IMR-90 (cell line): ENCODE measurements around the gene SERF2. TPM values are rescaled to one million over a fixed set of nuclear protein-coding genes. Genes with fewer than 3 reads are reported as not detected.
A peak's percentile ranks its signal among the peaks of the same experiment; 100 is the strongest.

Source experiments
- ATAC-seq: fragments of 200-7000 bp; cut with Tn5 transposase; 2 replicates; pipeline ENCODE4 v1.9.1; 2020; ENCODE audit warnings: low read depth, mild to moderate bottlenecking, moderate library complexity
- BruUV-seq: library from RNA; stranded (reverse); fragments of 400-500 nt; replicated peaks from 2 replicates; lab custom pipeline; 2021; lab: Mats Ljungman, UMichigan
- CTCF ChIA-PET: fragments of 300-600 bp; formaldehyde crosslinking; extraction: SDS; loops from one replicate; lab custom pipeline; 2021; ENCODE audit warnings: antibody characterized with exemption; lab: Yijun Ruan, JAX
- POLR2A ChIA-PET: fragments of 300-600 bp; sonication (Branson Sonifier 250); formaldehyde crosslinking; loops from one replicate; lab custom pipeline; 2022; ENCODE audit warnings: antibody characterized with exemption; ENCODE audit not compliant: unreplicated experiment; lab: Charles Lee
- DNase-seq: peaks from one replicate; pipeline ENCODE4 v3.0.0; 2013
- H2AFZ ChIP-seq: replicated peaks from 2 replicates; pipeline ENCODE3; 2013; ENCODE audit warnings: low read length, mild to moderate bottlenecking; ENCODE audit not compliant: poor library complexity
- H2AK5ac ChIP-seq: 2 replicates; pipeline ENCODE4 v1.6.1; 2013; ENCODE audit warnings: low read depth, low read length, inconsistent platforms
- H2AK9ac ChIP-seq: replicated peaks from 2 replicates; pipeline ENCODE3; 2013; ENCODE audit warnings: mild to moderate bottlenecking, low read depth, low read length, moderate library complexity; ENCODE audit not compliant: poor library complexity
- H2BK120ac ChIP-seq: 2 replicates; pipeline ENCODE4 v1.6.1; 2013; ENCODE audit warnings: low read depth, low read length, inconsistent platforms
- H2BK15ac ChIP-seq: 3 replicates; pipeline ENCODE4 v1.6.1; 2013; ENCODE audit warnings: low read depth, low read length, inconsistent platforms
- H2BK20ac ChIP-seq: 2 replicates; pipeline ENCODE4 v1.6.1; 2013; ENCODE audit warnings: low read depth, mild to moderate bottlenecking, inconsistent platforms, low read length, moderate library complexity
- H2BK5ac ChIP-seq: 2 replicates; pipeline ENCODE4 v1.6.1; 2013; ENCODE audit warnings: mild to moderate bottlenecking, low read depth, low read length, inconsistent platforms; ENCODE audit not compliant: poor library complexity, severe bottlenecking
- H3K14ac ChIP-seq: replicated peaks from 2 replicates; pipeline ENCODE4 v1.6.1; 2013; ENCODE audit warnings: low read depth, low read length, inconsistent platforms
- H3K18ac ChIP-seq: 2 replicates; pipeline ENCODE4 v1.6.1; 2013; ENCODE audit warnings: low read depth, low read length, control low read depth
- H3K23ac ChIP-seq: 2 replicates; pipeline ENCODE4 v1.6.1; 2013; ENCODE audit warnings: low read depth, low read length, inconsistent platforms
- H3K27ac ChIP-seq: 2 replicates; pipeline ENCODE4 v1.5.1; 2013; ENCODE audit warnings: mild to moderate bottlenecking, control low read depth, low read length; ENCODE audit not compliant: insufficient read depth
- H3K27me3 ChIP-seq: 2 replicates; pipeline ENCODE4 v1.6.1; 2013; ENCODE audit warnings: low read length; ENCODE audit not compliant: control insufficient read depth, insufficient read depth
- H3K36me3 ChIP-seq: 2 replicates; pipeline ENCODE4 v1.6.1; 2013; ENCODE audit warnings: low read length, mixed read lengths; ENCODE audit not compliant: control insufficient read depth, insufficient read depth
- H3K4ac ChIP-seq: 2 replicates; pipeline ENCODE4 v1.6.1; 2013; ENCODE audit warnings: low read depth, low read length, inconsistent platforms
- H3K4me1 ChIP-seq: 2 replicates; pipeline ENCODE4 v1.6.1; 2013; ENCODE audit warnings: low read length, mixed read lengths; ENCODE audit not compliant: control insufficient read depth, insufficient read depth
- H3K4me2 ChIP-seq: 2 replicates; pipeline ENCODE4 v1.6.1; 2013; ENCODE audit warnings: low read depth, mild to moderate bottlenecking, control low read depth, low read length, moderate library complexity
- H3K4me3 ChIP-seq: 2 replicates; pipeline ENCODE4 v1.5.1; 2013; ENCODE audit warnings: low read depth, mild to moderate bottlenecking, control low read depth, low read length, moderate library complexity; ENCODE audit not compliant: insufficient read depth
- H3K56ac ChIP-seq: 2 replicates; pipeline ENCODE4 v1.6.1; 2013; ENCODE audit warnings: low read length, inconsistent platforms; ENCODE audit not compliant: insufficient read depth; ENCODE audit errors: extremely low read depth
- H3K79me1 ChIP-seq, 2 experiments: 2 replicates each; pipeline ENCODE4 v1.6.1; 2013; ENCODE audit warnings: low read length in 2 of 2, inconsistent platforms in 1 of 2, low read depth in 1 of 2
- H3K9ac ChIP-seq: 2 replicates; pipeline ENCODE4 v1.6.1; 2013; ENCODE audit warnings: low read depth, low read length, control low read depth
- H3K9me1 ChIP-seq: 2 replicates; pipeline ENCODE4 v1.6.1; 2013; ENCODE audit warnings: low read length, inconsistent platforms; ENCODE audit not compliant: insufficient read depth
- H3K9me3 ChIP-seq: 2 replicates; pipeline ENCODE4 v1.6.1; 2013; ENCODE audit warnings: low read length; ENCODE audit not compliant: control insufficient read depth, insufficient read depth
- H4K20me1 ChIP-seq: 2 replicates; pipeline ENCODE4 v1.6.1; 2013; ENCODE audit warnings: low read length, inconsistent platforms; ENCODE audit not compliant: insufficient read depth
- H4K5ac ChIP-seq: 2 replicates; pipeline ENCODE4 v1.6.1; 2013; ENCODE audit warnings: mild to moderate bottlenecking, low read depth, low read length, control low read depth
- H4K8ac ChIP-seq, 2 experiments: 2 replicates each; pipeline ENCODE4 v1.6.1; 2013; ENCODE audit warnings: low read depth in 2 of 2, low read length in 2 of 2, control low read depth in 1 of 2, inconsistent platforms in 1 of 2
- H4K91ac ChIP-seq: 2 replicates; pipeline ENCODE4 v1.6.1; 2013; ENCODE audit warnings: low read depth, low read length, inconsistent platforms; ENCODE audit not compliant: insufficient read depth
- CEBPB ChIP-seq: IDR thresholded peaks from 2 replicates; pipeline ENCODE4 v1.6.1; 2012; ENCODE audit warnings: low read depth, low read length, improper control_type of control experiment
- CHD1 ChIP-seq: IDR thresholded peaks from 2 replicates; pipeline ENCODE4 v1.6.1; 2012; ENCODE audit warnings: low read depth, low read length, improper control_type of control experiment
- FOS ChIP-seq: fragments of 150-350 bp; IDR thresholded peaks from 2 replicates; pipeline ENCODE4 v1.6.1; 2016; ENCODE audit warnings: low read depth, low read length
- MAFK ChIP-seq: IDR thresholded peaks from 2 replicates; pipeline ENCODE4 v1.6.1; 2012; ENCODE audit warnings: low read depth, low read length, improper control_type of control experiment
- MXI1 ChIP-seq: IDR thresholded peaks from 2 replicates; pipeline ENCODE4 v1.6.1; 2012; ENCODE audit warnings: low read depth, mild to moderate bottlenecking, low read length, moderate library complexity, borderline replicate concordance
- NFE2L2 ChIP-seq: fragments of 150-350 bp; IDR thresholded peaks from 2 replicates; pipeline ENCODE4 v1.6.1; 2016; ENCODE audit warnings: low read depth, mild to moderate bottlenecking, low read length
- POLR2A ChIP-seq: IDR thresholded peaks from 2 replicates; pipeline ENCODE4 v1.6.1; 2012; ENCODE audit warnings: mild to moderate bottlenecking, low read depth, low read length
- RAD21 ChIP-seq: IDR thresholded peaks from 2 replicates; pipeline ENCODE4 v1.6.1; 2012; ENCODE audit warnings: low read length, improper control_type of control experiment
- RCOR1 ChIP-seq: IDR thresholded peaks from 2 replicates; pipeline ENCODE4 v1.6.1; 2012; ENCODE audit warnings: mild to moderate bottlenecking, low read length, improper control_type of control experiment; ENCODE audit not compliant: insufficient replicate concordance
- WGBS, 2 experiments: methylation state at CpG; one replicate each; pipeline versions ENCODE4 v1.1.5 to v1.1.7; 2013; ENCODE audit warnings: missing lambda C conversion rate in 2 of 2; ENCODE audit not compliant: insufficient read length in 1 of 2; ENCODE audit errors: extremely low coverage in 2 of 2; 5-methylcytosine and 5-hydroxymethylcytosine counted together
- dilution Hi-C: fragments of 300-500 bp; cut with HindIII; formaldehyde crosslinking; loops from one replicate; pipeline ENCODE4 v1.14.3; 2018; ENCODE audit warnings: low sequenced_read_pairs; ENCODE audit not compliant: unreplicated experiment
- in situ Hi-C: fragments of 300-500 bp; cut with MboI; formaldehyde crosslinking; loops from 3 replicates; pipeline ENCODE4 v1.14.3; 2019; ENCODE audit warnings: low sequenced_read_pairs, inconsistent platforms, mixed read lengths
- intact Hi-C: fragments of 100-400 bp; cut with micrococcal nuclease; formaldehyde crosslinking; loops from 2 replicates; pipeline ENCODE4 v1.10.0; 2022
- polyA plus RNA-seq, 3 experiments: library from polyadenylated mRNA; depleted of rRNA; stranded (reverse); fragments of >200 nt; gene quantifications; 2 replicates each; pipeline ENCODE4 v1.2.3, GENCODE V29; 2012; ENCODE audit warnings: low replicate concordance in 1 of 3
- total RNA-seq: library from RNA; depleted of rRNA; stranded (reverse); fragments of >200 nt; gene quantifications from 2 replicates; pipeline ENCODE4 v1.2.3, GENCODE V29; 2012
- TF ChIP-seq, protein P1 (sequence below): fragments of 150-350 bp; IDR thresholded peaks from 2 replicates; pipeline ENCODE4 v1.6.1; 2016; ENCODE audit warnings: low read depth, mild to moderate bottlenecking, low read length, moderate library complexity, borderline replicate concordance
- TF ChIP-seq, protein P2 (sequence below): fragments of 150-350 bp; IDR thresholded peaks from 2 replicates; pipeline ENCODE4 v1.6.1; 2017; ENCODE audit warnings: mild to moderate bottlenecking, antibody characterized with exemption, low read length, low read depth

The SERF2 gene
- total and polyA plus RNA-seq, 2 of the 4 experiments (the other 2 are of a cell fraction): 526 to 2,187 TPM

DNA sequence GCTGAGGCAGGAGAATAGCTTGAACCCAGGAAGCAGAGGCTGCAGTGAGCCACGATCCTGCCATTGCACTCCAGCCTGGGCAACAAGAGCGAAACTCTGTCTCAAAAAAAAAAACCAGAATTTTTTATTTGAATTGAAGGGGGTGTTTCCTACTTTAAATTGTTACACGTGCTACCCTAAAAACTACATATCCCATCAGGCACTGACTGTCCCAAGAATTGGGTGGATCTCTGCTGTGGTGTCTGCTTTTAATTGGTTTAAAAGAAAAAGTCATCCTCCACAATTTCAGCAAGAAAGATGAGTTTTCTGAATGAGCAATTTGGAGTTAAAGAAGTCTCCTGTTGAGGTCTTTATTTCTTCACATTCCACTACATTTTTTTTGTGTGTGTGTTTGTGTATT, 43.7 kb upstream of the SERF2 start:
- DNase-seq (peak; percentile 24), ATAC-seq (no peak)
- H3K4me1 ChIP-seq: peaks cover 7% of the 10 kb centered on the region
- no peak overlapping the region for H2BK20ac ChIP-seq
- CTCF ChIA-PET: no interaction called here
- H3K4me2 ChIP-seq: peak overlapping the region; percentile 36
- in situ Hi-C loops (no loop called here), dilution Hi-C loops (no loop called here), intact Hi-C loops (no loop called here)
- no peak overlapping the region for H2AK5ac ChIP-seq
- H3K9ac ChIP-seq: no peak overlapping the region
- no peak overlapping the region for H2BK15ac ChIP-seq
- no peaks in the 10 kb centered on the region for H3K27me3 ChIP-seq
- TF ChIP-seq, protein P1, sequence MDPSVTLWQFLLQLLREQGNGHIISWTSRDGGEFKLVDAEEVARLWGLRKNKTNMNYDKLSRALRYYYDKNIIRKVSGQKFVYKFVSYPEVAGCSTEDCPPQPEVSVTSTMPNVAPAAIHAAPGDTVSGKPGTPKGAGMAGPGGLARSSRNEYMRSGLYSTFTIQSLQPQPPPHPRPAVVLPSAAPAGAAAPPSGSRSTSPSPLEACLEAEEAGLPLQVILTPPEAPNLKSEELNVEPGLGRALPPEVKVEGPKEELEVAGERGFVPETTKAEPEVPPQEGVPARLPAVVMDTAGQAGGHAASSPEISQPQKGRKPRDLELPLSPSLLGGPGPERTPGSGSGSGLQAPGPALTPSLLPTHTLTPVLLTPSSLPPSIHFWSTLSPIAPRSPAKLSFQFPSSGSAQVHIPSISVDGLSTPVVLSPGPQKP: no peak
- no peak for TF ChIP-seq CEBPB
- no peak for TF ChIP-seq RAD21
- no peak for TF ChIP-seq NFE2L2
- TF ChIP-seq CHD1: no peak
- TF ChIP-seq POLR2A: no peak
- TF ChIP-seq MXI1: no peak
- no peak for TF ChIP-seq RCOR1
- no peak for TF ChIP-seq FOS
- TF ChIP-seq, protein P2, sequence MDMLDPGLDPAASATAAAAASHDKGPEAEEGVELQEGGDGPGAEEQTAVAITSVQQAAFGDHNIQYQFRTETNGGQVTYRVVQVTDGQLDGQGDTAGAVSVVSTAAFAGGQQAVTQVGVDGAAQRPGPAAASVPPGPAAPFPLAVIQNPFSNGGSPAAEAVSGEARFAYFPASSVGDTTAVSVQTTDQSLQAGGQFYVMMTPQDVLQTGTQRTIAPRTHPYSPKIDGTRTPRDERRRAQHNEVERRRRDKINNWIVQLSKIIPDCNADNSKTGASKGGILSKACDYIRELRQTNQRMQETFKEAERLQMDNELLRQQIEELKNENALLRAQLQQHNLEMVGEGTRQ: no peak
- TF ChIP-seq MAFK: no peak
- H3K56ac ChIP-seq: no peak overlapping the region
- H2AFZ ChIP-seq: no peak overlapping the region
- no peak overlapping the region for H4K91ac ChIP-seq
- H3K4me3 ChIP-seq: no peak overlapping the region
- H3K14ac ChIP-seq: no peak overlapping the region
- no peak overlapping the region for H3K23ac ChIP-seq
- no peak overlapping the region for H2BK5ac ChIP-seq
- H3K9me1 ChIP-seq: peaks cover 7% of the 10 kb centered on the region; the same call in 1 of the 2 replicates
- peaks cover 1 to 44% of the 10 kb centered on the region in 2 experiments; a peak in 3 of 4 replicates for H3K79me1 ChIP-seq
- no peak overlapping the region for H3K27ac ChIP-seq
- BruUV-seq: no TSS peak
- no peaks in the 10 kb centered on the region for H3K9me3 ChIP-seq
- H4K5ac ChIP-seq: no peak overlapping the region
- H3K4ac ChIP-seq: no peak overlapping the region
- H2AK9ac ChIP-seq: no peak overlapping the region
- peaks cover 6% of the 10 kb centered on the region for H3K36me3 ChIP-seq
- H2BK120ac ChIP-seq: no peak overlapping the region
- H3K18ac ChIP-seq: no peak overlapping the region
- WGBS, 2 experiments: no CpG with 5 or more reads among the region's 3 CpGs
- H4K8ac ChIP-seq: no peak overlapping the region
- POLR2A ChIA-PET: no interaction called here
- H4K20me1 ChIP-seq: peaks cover 64% of the 10 kb centered on the region
